Measurements from ENCODE around the gene B3GNT7.
A peak's percentile ranks its signal among the peaks of the same experiment; 100 is the strongest.

The B3GNT7 gene

GRCh38 chr2:231393149-231394131 is 2.1 kb upstream of the B3GNT7 start:
- Histone ChIP-seq H2BK12ac (ENCODE audit: low read length in 2 of 2) (no peak overlapping the region), H2BK5ac (ENCODE audit: low read depth, low read length, poor library complexity, severe bottlenecking) (no peak overlapping the region), H3K27me3 (ENCODE audit: control insufficient read depth in 1 of 2, insufficient read depth in 1 of 2, low read length in 2 of 2) (peaks cover 11 to 65% of the 10 kb centered on the region in 2 experiments), H3K27ac (ENCODE audit: low read length, poor library complexity, severe bottlenecking) (no peak overlapping the region), H3K23ac (ENCODE audit: low read length in 2 of 2) (no peak overlapping the region), H2BK15ac (ENCODE audit: low read depth, poor library complexity, severe bottlenecking) (no peak overlapping the region), H3K9ac (ENCODE audit: low read length) (no peak overlapping the region), H3K14ac (ENCODE audit: low read length in 2 of 2) (no peak overlapping the region), H3K4ac (ENCODE audit: low read depth in 1 of 2, low read length in 2 of 2) (no peak overlapping the region), H3K79me1 (replicated peaks; ENCODE audit: low read length, poor library complexity, severe bottlenecking) (no peaks in the 10 kb centered on the region), H2AK5ac (ENCODE audit: low read length, severe bottlenecking) (peak overlapping the region; percentile 59), H4K91ac (ENCODE audit: low read length) (no peak overlapping the region), H2AFZ (ENCODE audit: low read depth, low read length) (no peak overlapping the region), H2BK120ac (ENCODE audit: low read depth, low read length) (no peak overlapping the region), H3K4me1 (ENCODE audit: control insufficient read depth, insufficient read depth, low read depth, low read length) (peaks cover 29% of the 10 kb centered on the region), H3K4me2 (ENCODE audit: low read length, poor library complexity, severe bottlenecking) (no peak overlapping the region), H3K9me3 (ENCODE audit: control insufficient read depth, low read length) (no peaks in the 10 kb centered on the region), H3K36me3 (ENCODE audit: control insufficient read depth in 1 of 2, insufficient read depth in 2 of 2, low read depth in 1 of 2, low read length in 2 of 2) (peaks cover 0 to 13% of the 10 kb centered on the region in 2 experiments), H3K4me3 (ENCODE audit: insufficient read depth in 1 of 2, low read depth in 1 of 2, low read length in 2 of 2) (no peak overlapping the region), H4K8ac (ENCODE audit: low read length) (no peak overlapping the region), H3K18ac (ENCODE audit: low read depth in 1 of 2, low read length in 2 of 2) (no peak overlapping the region)
- 90% methylated on average over 17 of the region's 17 CpGs for WGBS
- no peak for DNase-seq

GRCh38 chr2:231394211-231395141 is 1.0 kb upstream of the B3GNT7 start:
- Histone ChIP-seq H3K4me3 (ENCODE audit: insufficient read depth in 1 of 2, low read depth in 1 of 2, low read length in 2 of 2) (no peak overlapping the region), H3K36me3 (ENCODE audit: control insufficient read depth in 1 of 2, insufficient read depth in 2 of 2, low read depth in 1 of 2, low read length in 2 of 2) (peaks cover 0 to 22% of the 10 kb centered on the region in 2 experiments), H3K4ac (ENCODE audit: low read depth in 1 of 2, low read length in 2 of 2) (no peak overlapping the region), H2AFZ (ENCODE audit: low read depth, low read length) (no peak overlapping the region), H4K8ac (ENCODE audit: low read length) (no peak overlapping the region), H3K27me3 (ENCODE audit: control insufficient read depth in 1 of 2, insufficient read depth in 1 of 2, low read length in 2 of 2) (peaks cover 11 to 65% of the 10 kb centered on the region in 2 experiments), H3K14ac (ENCODE audit: low read length in 2 of 2) (no peak overlapping the region), H2BK12ac (ENCODE audit: low read length in 2 of 2) (no peak overlapping the region), H3K27ac (ENCODE audit: low read length, poor library complexity, severe bottlenecking) (no peak overlapping the region), H2AK5ac (ENCODE audit: low read length, severe bottlenecking) (peak overlapping the region; percentile 83), H3K23ac (ENCODE audit: low read length in 2 of 2) (no peak overlapping the region), H2BK15ac (ENCODE audit: low read depth, poor library complexity, severe bottlenecking) (peak overlapping the region; percentile 60), H3K79me1 (replicated peaks; ENCODE audit: low read length, poor library complexity, severe bottlenecking) (no peaks in the 10 kb centered on the region), H4K91ac (ENCODE audit: low read length) (no peak overlapping the region), H2BK120ac (ENCODE audit: low read depth, low read length) (no peak overlapping the region), H3K9ac (ENCODE audit: low read length) (no peak overlapping the region), H3K4me2 (ENCODE audit: low read length, poor library complexity, severe bottlenecking) (no peak overlapping the region), H3K4me1 (ENCODE audit: control insufficient read depth, insufficient read depth, low read depth, low read length) (peaks cover 21% of the 10 kb centered on the region), H3K9me3 (ENCODE audit: control insufficient read depth, low read length) (no peaks in the 10 kb centered on the region), H2BK5ac (ENCODE audit: low read depth, low read length, poor library complexity, severe bottlenecking) (no peak overlapping the region), H3K18ac (ENCODE audit: low read depth in 1 of 2, low read length in 2 of 2) (no peak overlapping the region)
- 84% methylated on average over 13 of the region's 13 CpGs for WGBS
- DNase-seq, result no peak

- Histone ChIP-seq H3K18ac (ENCODE audit: low read depth in 1 of 2, low read length in 2 of 2) (no peak overlapping the region), H3K79me1 (replicated peaks; ENCODE audit: low read length, poor library complexity, severe bottlenecking) (no peaks in the 10 kb centered on the region), H2AFZ (ENCODE audit: low read depth, low read length) (no peak overlapping the region), H2AK5ac (ENCODE audit: low read length, severe bottlenecking) (no peak overlapping the region), H3K9ac (ENCODE audit: low read length) (no peak overlapping the region), H3K27me3 (ENCODE audit: control insufficient read depth in 1 of 2, insufficient read depth in 1 of 2, low read length in 2 of 2) (peaks cover 11 to 67% of the 10 kb centered on the region in 2 experiments), H3K27ac (ENCODE audit: low read length, poor library complexity, severe bottlenecking) (no peak overlapping the region), H2BK120ac (ENCODE audit: low read depth, low read length) (no peak overlapping the region), H3K4me1 (ENCODE audit: control insufficient read depth, insufficient read depth, low read depth, low read length) (peaks cover 28% of the 10 kb centered on the region), H4K91ac (ENCODE audit: low read length) (no peak overlapping the region), H3K4me3 (ENCODE audit: insufficient read depth in 1 of 2, low read depth in 1 of 2, low read length in 2 of 2) (peak overlapping the region in 1 of 2 experiments; percentile 56), H2BK5ac (ENCODE audit: low read depth, low read length, poor library complexity, severe bottlenecking) (no peak overlapping the region), H2BK12ac (ENCODE audit: low read length in 2 of 2) (no peak overlapping the region), H3K4ac (ENCODE audit: low read depth in 1 of 2, low read length in 2 of 2) (no peak overlapping the region), H3K9me3 (ENCODE audit: control insufficient read depth, low read length) (no peaks in the 10 kb centered on the region), H2BK15ac (ENCODE audit: low read depth, poor library complexity, severe bottlenecking) (no peak overlapping the region), H3K4me2 (ENCODE audit: low read length, poor library complexity, severe bottlenecking) (peak overlapping the region; percentile 71), H3K14ac (ENCODE audit: low read length in 2 of 2) (no peak overlapping the region), H3K23ac (ENCODE audit: low read length in 2 of 2) (no peak overlapping the region), H4K8ac (ENCODE audit: low read length) (no peak overlapping the region), H3K36me3 (ENCODE audit: control insufficient read depth in 1 of 2, insufficient read depth in 2 of 2, low read depth in 1 of 2, low read length in 2 of 2) (peaks cover 0 to 20% of the 10 kb centered on the region in 2 experiments)
- 17% methylated on average over 40 of the region's 41 CpGs for WGBS
- no peak for DNase-seq
These were observed 730 bp downstream of the B3GNT7 start for GRCh38 chr2:231396058-231396821.

Measured in mesenchymal stem cell (in vitro differentiated cells and primary cell).